Activated CD8-positive, alpha-beta T cell treated with anti-CD3 and anti-CD28 coated beads for 36 hours (primary cell): Measurements from ENCODE around the gene MAGEA3. TPM values are rescaled to one million over a fixed set of nuclear protein-coding genes. Genes with fewer than 3 reads are reported as not detected.
"Not testable (repeated sequence)": the region's sequence is repeated elsewhere in the genome, so short reads cannot be mapped to it uniquely, and the experiment has no call there.

Experiments used
- ATAC-seq: fragments of 200-7000 bp; cut with Tn5 transposase; one replicate; pipeline ENCODE4 v1.10.0; 2021; ENCODE audit warnings: mild to moderate bottlenecking, moderate library complexity
- CTCF ChIA-PET: fragments of 350-600 bp; sonication (Branson Sonifier 250); formaldehyde crosslinking; loops from one replicate; lab custom pipeline; 2021; ENCODE audit warnings: antibody characterized with exemption; lab: Charles Lee
- POLR2A ChIA-PET: fragments of 350-600 bp; sonication (Branson Sonifier 250); formaldehyde crosslinking; loops from one replicate; lab custom pipeline; 2021; ENCODE audit warnings: antibody characterized with exemption; lab: Charles Lee
- DNase-seq: peaks from one replicate; pipeline ENCODE4 v3.0.0-alpha.2; 2020
- H3K27ac Mint-ChIP-seq: one replicate; pipeline ENCODE4 v1.8.0; 2021; ENCODE audit warnings: mild to moderate bottlenecking, mixed read lengths
- H3K27me3 Mint-ChIP-seq: one replicate; pipeline ENCODE4 v1.8.0; 2021; ENCODE audit warnings: mixed read lengths
- H3K36me3 Mint-ChIP-seq: one replicate; pipeline ENCODE4 v1.8.0; 2021; ENCODE audit warnings: low read depth, mixed read lengths
- H3K4me1 Mint-ChIP-seq: one replicate; pipeline ENCODE4 v1.8.0; 2021; ENCODE audit warnings: low read depth, mixed read lengths
- H3K4me3 Mint-ChIP-seq: one replicate; pipeline ENCODE4 v1.8.0; 2021; ENCODE audit warnings: mild to moderate bottlenecking, moderate library complexity, mixed read lengths
- H3K9me3 Mint-ChIP-seq: one replicate; pipeline ENCODE4 v1.8.0; 2021; ENCODE audit warnings: mixed read lengths
- CTCF ChIP-seq: fragments of 200-600 bp; IDR thresholded peaks from one replicate; pipeline ENCODE4 v1.8.0; 2022; ENCODE audit warnings: antibody characterized with exemption, mild to moderate bottlenecking
- intact Hi-C: fragments of 100-400 bp; cut with micrococcal nuclease; formaldehyde crosslinking; loops from one replicate; pipeline ENCODE4 v1.10.0; 2022
- total RNA-seq, 2 experiments: library from RNA; stranded (reverse); gene quantifications; one replicate each; pipeline ENCODE4 v1.2.3, GENCODE V29; 2021

MAGEA3 gene
- total RNA-seq, 2 experiments from 2014 or later = not detected

GRCh38 chrX:152713815-152714787 is 15.5 kb downstream of the MAGEA3 start, which contains the start of gene MAGEA2B:
MAGEA2B (plus strand) TSS chrX:152714628; CDS start chrX:152717107, 2,479 bp downstream.
- H3K4me1 Mint-ChIP-seq, H3K27ac Mint-ChIP-seq, intact Hi-C loops, POLR2A ChIA-PET, H3K27me3 Mint-ChIP-seq, CTCF ChIA-PET, ATAC-seq, H3K36me3 Mint-ChIP-seq, H3K4me3 Mint-ChIP-seq, DNase-seq, H3K9me3 Mint-ChIP-seq: not testable (repeated sequence)

- POLR2A ChIA-PET = no interaction called here
Observed at GRCh38 chrX:152725409-152725808, 26.8 kb downstream of the MAGEA3 start.

GRCh38 chrX:152733261-152733975 is 34.8 kb downstream of the MAGEA3 start, which contains the start of the genes CSAG1 and MAGEA12:
CSAG1 (minus strand) TSS chrX:152733721; CDS start chrX:152732460, 1,261 bp downstream.
MAGEA12 (plus strand) TSS chrX:152733757; CDS start chrX:152736162, 2,405 bp downstream.
- DNase-seq (no peak), ATAC-seq (no peak)
- peaks cover 2% of the 10 kb centered on the region for H3K27me3 Mint-ChIP-seq
- H3K27ac Mint-ChIP-seq = no peak within 1 kb of the TSS
- no peaks in the 10 kb centered on the region for H3K4me1 Mint-ChIP-seq
- H3K4me3 Mint-ChIP-seq = no peak within 1 kb of the TSS
- no peaks in the 10 kb centered on the region for H3K36me3 Mint-ChIP-seq
- no peaks in the 10 kb centered on the region for H3K9me3 Mint-ChIP-seq
- intact Hi-C loops = no loop called here
- ChIA-PET POLR2A (no interaction called here), CTCF (no interaction called here)
- TF ChIP-seq CTCF = no peak

More at GRCh38 chrX:152725409-152725808, 26.8 kb downstream of the MAGEA3 start:
- TF ChIP-seq CTCF = no peak
- no peaks in the 10 kb centered on the region for H3K9me3 Mint-ChIP-seq
- H3K36me3 Mint-ChIP-seq = no peaks in the 10 kb centered on the region
- no peaks in the 10 kb centered on the region for H3K4me1 Mint-ChIP-seq
- DNase-seq (no peak), ATAC-seq (no peak)
- H3K27me3 Mint-ChIP-seq = peaks cover 2% of the 10 kb centered on the region
- no peak overlapping the region for H3K27ac Mint-ChIP-seq
- CTCF ChIA-PET = no interaction called here
- no peak overlapping the region for H3K4me3 Mint-ChIP-seq
- intact Hi-C loops = no loop called here

- POLR2A ChIA-PET, H3K4me3 Mint-ChIP-seq: not testable (repeated sequence)
Observed at GRCh38 chrX:152734143-152734858, 35.7 kb downstream of the MAGEA3 start.

GRCh38 chrX:152735101-152735500 is 36.5 kb downstream of the MAGEA3 start:
- Mint-ChIP-seq H3K4me3 (no peak overlapping the region), H3K36me3 (no peaks in the 10 kb centered on the region), H3K4me1 (no peaks in the 10 kb centered on the region), H3K27ac (no peak overlapping the region), H3K27me3 (no peaks in the 10 kb centered on the region), H3K9me3 (no peaks in the 10 kb centered on the region)
- no peak for ATAC-seq
- ChIA-PET POLR2A (no interaction called here), CTCF (no interaction called here)
- intact Hi-C loops = no loop called here
- no peak for TF ChIP-seq CTCF
- no peak for DNase-seq

More at GRCh38 chrX:152734143-152734858, 35.7 kb downstream of the MAGEA3 start:
- H3K27ac Mint-ChIP-seq, H3K9me3 Mint-ChIP-seq, ATAC-seq, H3K27me3 Mint-ChIP-seq, intact Hi-C loops, DNase-seq, H3K36me3 Mint-ChIP-seq, CTCF ChIA-PET, H3K4me1 Mint-ChIP-seq: not testable (repeated sequence)
